ENCODE measurements around the gene ARRDC3.

ARRDC3 gene

DNA sequence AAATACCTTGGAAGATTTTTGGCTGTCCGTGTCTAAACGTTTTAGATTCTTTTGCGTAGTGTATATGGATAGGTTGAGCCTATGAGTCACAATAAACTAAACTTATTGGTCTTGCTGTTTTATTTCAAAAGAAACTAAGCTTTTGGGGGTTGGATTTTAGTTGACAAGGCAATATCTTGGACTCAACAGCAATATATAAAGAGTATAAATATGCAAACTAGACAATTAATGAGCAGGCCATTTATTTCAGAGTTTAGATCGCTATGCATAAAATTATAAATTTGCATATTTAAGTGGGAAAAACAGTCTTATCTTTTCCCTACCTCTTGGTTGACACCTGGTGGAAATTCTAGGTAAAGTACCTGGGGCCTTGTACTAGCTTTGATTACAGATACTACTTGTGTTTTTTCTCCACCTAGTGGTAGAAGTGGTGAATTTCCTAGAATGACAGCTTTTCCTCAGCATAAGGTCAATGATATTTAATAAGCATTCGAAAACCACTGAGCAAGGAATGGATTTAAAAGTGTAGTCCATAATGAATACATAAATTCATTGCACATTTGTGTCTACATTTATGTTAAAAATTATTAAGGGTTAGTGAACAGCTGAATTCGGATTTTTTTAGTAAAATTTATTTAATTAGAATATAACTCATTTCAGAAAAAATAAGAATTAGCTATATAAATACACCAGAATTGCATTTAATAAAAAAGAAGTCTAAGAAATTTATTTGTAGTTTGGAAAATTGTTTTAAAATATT, 1.7 kb upstream of the ARRDC3 start:
- no peak for DNase-seq

DNA sequence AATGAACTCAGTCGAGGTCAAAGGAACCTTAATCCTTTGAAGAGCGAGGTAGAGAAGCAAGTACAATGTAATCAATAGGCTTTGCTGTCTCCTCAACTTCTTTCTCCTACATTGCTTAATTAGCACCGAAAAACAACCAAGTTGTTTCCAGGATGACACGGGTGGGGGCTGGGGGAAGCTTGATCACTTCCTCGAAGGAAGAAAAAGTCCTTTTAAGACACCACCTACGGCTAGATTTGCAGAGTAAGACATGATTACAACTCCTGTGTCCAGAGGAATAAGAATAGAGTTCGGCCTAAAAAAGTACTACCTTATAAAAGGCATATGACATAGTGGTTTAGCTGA, 811 bp upstream of the ARRDC3 start:
- DNase-seq: no peak

DNA sequence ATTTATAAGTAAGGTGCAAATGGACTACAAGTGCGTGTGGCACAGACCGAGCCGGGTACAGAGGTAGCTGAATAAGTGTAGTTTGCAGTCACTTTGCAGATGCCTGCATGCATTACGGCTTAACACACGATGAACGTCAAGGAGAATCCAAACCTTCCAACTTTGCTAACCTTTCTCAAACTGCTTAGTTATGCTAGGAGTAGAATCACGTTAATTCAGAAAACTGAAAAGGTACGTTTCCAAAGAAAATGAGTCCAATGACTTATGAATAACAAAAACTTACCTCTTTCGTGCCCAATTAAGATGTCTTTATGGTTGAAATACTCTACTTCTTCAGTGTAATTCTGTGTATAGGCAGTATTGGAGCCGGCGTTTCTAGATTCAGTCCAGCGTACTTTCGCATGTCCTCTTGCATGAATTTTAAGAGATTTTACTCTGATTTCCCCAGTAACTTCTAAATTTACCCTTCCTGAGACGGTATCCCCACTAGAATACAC, 539 bp downstream of the ARRDC3 start:
- no peak for DNase-seq

DNA sequence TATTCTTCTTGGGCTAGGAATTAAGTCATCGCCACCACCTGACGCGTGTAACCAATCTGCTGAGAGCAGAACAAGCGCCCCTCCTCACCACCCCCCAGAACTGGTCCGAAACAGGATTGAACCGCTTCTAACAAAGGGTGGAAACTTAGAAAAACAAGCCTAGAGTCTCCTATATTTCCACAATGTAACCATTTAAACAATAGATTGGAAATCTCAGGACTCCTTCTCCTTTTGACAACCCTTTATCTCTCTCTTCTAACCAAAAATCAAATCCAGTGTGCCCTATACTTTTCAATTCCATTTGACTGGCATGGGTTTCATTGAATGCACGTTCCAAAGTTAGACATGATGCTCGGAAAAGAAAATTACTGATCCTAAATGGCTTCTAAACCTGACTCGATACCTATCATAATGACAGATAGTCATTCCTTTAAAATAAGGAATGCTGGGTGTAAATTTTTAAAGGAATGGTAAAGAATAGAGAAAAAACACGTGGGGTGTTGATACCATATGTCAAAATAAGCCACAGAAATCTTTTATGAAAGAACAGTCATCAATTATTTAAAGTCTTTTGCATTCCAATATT, 1.2 kb downstream of the ARRDC3 start:
- no peak for DNase-seq

DNA sequence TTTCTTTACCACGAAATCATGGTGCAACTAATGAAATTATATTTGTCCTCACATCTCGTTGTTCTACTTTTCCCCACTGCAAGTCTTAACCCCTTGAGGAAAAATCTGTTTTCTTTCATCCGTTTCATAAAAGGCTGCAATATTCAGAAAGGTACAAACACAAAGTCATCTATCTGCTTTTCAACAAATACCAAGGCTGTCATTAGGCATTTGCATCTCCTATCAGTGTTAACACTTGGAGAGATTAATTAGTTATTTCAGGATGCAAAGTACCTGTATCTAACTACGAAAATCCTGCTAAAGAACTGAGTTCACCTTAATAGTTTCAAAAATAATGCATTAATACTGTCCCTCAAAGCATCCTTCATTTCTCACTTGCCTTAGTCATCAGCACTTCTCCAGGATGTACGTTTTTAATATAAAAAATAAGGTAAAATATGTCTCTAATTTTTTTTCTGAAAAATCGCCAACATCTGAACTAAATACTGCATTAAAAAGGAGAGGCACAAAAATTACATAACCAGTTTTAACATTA, 1.8 kb downstream of the ARRDC3 start:
- no peak for DNase-seq

DNA sequence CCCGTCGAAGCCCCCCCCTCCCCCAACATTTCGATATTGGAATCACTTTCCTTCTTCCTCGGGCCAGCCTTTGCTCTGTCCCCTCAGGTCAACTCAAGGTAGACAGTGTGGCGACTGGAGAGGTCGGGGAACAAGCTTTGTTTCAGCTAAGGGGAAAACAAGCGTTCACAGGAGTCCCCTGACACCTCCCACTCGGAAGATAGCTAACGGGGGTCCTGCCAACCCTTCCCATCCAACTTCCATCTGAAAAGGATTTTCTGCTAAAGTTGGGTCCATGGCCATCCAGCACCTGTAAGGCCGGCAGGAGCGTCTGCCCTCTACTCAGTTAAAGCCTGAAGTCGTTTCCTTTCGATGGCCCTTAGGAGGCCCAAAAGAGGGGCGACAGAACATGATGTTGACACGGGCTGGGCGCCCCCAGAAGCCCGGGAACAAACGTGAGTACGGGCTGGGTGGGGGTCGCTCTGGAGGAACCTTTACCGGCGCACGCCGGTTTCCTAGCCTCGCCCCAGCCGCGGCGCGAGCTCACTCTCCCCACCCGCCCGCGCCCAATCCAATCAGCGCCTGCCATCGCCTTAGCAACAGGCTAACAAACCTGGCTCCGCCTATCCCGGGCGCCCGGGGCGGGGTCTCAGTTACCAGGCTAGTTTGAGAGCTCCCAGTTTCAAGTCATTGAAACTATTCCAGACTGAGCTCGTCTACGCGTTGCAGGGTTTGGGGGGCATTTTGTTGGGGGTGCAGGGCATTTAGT, 2.5 kb downstream of the ARRDC3 start:
- DNase-seq: peak; percentile 83

DNA sequence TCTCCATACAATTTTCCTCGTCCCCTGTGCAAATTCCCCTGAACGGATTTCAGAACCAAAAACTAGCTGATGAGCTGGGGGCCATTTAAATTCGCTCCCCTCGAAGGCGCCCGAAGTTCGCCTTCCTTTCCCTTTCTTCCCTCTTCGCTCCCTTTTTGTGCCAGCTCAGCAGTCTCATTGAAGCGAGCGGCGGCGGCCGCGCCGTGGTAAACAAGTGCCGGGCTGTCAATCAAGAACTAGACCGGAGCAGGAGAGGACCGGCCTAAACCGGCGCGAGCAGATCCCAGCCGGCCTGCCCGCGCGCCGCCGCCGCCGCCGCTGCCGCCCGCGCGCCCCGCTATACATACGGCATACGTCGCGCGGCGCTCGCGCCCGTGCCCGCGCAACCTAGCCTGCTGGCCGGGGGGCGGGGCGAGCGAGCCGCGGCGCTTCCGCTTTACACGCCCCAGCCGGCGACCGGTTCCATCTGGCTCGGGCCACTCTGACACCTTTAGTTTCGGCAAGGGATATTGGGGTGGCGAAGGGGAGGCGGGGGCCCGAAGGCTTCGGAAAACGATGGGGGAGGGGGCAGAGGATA, 3.1 kb downstream of the ARRDC3 start:
- peak; percentile 81 for DNase-seq

DNA sequence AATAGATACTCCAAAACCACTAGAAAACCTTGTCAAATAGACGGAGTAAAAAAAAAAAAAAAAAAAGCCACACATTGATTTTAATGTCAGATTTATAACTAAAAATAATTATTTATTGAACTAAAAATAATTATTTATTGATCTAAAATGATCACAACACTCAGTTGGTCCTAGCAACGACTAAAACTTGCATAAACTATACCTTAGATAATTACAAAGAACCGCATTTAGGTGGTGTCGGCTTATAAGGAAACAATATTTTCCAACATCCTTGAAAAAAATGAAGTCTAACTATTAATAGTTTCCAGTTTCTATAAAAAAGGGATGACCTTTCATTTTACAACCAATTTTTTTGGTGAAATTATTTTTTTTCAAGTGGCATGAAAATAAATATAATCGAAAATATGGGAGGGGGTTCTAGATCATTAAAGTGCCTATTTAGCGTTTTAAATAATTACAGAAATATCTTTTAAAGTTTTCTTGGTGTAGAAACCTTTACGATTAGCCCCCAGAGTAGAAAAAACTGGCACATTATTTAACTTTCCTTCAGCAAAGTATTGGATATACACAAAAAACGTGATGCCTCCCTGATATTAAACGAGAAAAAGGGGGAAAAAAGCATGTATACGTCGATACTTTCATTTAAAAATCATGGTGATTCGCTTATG, 3.7 kb downstream of the ARRDC3 start:
- DNase-seq: no peak

DNA sequence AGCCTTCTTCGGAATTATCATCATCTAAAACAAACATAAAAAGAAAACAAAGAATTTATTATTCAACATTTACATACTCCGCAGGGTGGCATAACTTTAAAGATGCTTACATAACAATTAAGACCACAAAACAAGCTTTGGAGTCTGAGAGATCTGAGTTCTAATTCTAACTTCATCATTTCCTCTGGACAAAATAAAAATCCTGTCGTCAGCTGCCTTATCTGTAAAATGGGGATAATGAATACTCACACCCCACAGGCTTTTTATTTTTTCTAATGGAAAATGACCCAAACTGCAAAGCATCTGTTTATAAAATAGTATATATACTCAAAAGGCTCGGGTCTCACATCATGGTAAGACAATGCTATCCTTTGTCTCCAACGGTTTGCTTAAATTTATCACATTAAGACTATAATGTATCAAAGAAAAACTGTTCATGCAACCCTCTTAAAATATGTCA, 4.3 kb downstream of the ARRDC3 start:
- no peak for DNase-seq

DNA sequence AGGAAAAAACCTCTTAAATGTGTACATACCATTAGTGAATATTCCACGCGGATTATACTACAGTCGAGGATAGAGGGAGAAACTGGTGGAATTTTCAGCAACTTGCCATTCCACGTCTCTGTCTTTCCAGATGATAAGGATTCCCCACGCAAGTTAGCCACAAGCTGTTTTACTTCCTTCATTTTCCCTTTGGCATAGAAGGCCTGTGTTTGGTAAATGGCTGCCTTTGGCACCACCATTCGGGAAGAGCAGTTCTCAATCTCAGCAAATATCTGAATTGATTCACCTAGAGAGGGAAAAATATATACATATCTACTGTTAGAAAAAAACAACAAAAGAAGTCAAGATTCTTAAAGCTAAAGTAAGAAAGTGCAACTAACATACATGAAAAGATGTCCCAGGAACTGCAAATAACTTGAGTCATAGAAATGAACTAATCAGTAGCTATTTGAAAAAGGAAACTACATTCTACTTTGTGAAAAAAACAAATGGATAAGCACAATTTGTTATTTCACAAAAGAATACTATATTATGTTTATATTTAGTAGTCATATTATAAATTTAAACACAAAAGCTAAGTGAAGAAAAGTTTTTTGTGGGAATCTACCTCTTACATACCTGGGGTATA, 8.1 kb downstream of the ARRDC3 start:
- DNase-seq: no peak

DNA sequence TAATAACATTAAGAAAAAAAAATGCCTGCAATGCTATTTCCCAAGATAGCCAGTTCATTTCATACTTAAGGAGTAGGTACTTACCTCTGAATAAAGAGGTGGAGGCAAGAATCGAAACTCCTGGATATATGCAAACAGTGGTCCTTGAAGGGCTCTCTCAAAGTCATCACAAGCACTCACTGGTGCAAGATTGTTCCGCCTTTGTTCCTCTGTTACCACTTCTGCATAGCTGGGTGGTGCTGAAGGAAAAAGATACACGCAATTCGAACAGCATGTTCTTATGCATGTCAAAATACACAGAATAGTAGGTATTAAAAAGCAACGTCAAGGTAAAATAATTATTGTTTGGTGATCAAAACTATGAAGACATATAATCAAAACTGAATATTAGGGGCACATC, 9.5 kb downstream of the ARRDC3 start:
- no peak for DNase-seq

DNA sequence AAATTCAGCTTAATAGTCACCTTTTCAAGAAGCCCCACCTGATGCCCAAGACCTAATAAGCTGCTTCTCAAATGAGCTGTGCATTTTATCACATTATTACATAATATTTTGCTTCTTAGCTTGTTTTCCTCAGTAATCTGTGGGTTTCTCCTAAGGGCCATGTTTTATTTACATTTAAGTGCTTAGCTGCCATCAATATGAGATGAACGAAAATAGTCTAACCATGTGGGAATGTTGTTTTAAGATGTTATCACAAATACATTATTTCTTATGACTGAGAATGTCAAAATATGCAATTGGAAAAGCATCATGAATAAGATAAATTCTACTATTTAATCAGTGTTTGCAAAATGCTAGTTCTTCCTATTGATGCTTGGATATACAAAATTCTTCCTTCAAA, 10.1 kb downstream of the ARRDC3 start:
- no peak for DNase-seq

DNA sequence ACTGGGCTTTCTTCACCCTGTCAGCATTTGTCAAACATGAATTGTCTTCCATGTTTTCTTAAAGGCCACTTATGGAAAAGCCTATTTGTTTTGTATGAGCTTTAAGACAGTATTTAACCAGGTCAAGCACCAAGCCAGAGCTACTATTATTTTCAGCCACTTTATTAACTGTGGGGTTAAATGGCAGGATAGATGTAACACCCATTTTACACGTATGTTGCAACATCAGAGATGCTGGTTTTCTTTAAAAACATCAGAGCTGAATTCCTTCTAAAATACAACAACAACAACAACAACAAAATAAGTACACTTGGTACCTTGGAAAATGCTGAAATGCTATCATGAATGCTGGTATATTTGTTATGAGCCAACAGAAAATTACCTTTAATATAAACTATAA, 13.6 kb downstream of the ARRDC3 start:
- no peak for DNase-seq

DNA sequence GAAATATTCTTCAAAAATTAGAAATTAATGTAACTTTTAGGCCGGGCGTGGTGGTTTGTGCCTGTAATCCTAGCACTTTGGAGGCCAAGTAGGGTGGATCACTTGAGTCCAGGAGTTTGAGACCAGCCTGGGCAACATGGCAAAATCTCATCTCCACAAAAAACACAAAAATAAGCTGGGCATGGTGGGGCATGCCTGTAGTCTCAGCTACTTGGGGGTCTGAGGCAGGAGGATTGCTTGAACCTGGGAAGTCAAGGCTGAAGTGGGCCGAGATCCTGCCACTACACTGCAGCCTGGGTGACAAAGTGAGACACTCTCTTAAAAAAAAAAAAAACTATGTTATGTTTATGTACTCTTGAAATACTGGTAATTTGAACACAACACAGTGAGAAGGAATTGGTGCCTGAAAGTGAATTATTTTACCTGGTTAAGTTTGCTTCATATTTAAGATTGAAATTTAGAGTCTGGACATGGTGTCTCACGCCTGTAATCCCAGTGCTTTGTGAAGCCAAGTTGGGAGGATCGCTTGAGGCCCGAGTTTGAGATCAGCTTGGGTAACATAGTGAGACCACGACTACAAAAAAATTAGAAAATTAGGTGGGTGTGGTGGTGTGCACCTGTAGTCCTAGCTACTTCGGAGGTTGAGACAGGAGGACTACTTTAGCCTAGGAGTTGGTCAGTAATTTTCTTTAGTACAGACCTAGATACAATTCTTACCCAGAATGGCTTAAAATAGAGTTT, 15.0 kb downstream of the ARRDC3 start:
- DNase-seq: no peak

DNA sequence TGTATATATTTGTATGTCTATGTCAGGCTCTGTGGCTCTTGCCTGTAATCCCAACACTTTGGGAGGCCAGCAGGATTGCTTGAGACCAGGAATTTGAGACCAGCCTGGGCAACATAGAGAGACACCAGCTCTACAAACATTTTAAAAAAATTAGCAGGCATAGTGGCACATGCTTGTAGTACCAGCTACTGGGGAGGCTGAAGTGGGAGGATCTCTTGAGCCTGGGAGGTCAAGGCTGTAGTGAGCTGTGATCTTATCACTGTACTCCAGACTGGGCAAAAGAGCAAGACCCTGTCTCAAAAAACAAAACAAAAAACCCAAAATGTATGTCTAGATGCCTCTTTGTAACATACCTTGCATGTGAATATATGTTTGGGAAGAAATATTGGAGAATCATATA, 15.8 kb downstream of the ARRDC3 start:
- no peak for DNase-seq

DNA sequence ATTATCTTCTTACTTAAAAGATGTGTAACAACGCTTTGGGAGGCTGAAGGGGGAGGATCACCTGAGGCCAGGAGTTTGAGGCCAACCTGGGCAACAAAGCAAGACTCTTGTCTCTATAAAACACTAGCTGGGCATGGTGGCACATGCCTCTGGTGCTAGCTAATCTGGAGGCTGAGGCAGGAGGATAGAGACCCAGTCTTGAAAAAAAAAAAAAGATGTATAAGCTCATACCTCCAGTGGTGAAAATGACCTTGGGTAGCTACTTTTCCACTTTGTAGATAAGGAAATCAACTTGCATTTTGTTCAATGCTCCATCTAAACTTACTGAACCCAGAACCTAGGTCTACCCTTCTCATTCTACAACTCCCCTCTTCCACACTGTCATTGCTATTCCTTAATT, 16.6 kb downstream of the ARRDC3 start:
- DNase-seq: no peak

DNA sequence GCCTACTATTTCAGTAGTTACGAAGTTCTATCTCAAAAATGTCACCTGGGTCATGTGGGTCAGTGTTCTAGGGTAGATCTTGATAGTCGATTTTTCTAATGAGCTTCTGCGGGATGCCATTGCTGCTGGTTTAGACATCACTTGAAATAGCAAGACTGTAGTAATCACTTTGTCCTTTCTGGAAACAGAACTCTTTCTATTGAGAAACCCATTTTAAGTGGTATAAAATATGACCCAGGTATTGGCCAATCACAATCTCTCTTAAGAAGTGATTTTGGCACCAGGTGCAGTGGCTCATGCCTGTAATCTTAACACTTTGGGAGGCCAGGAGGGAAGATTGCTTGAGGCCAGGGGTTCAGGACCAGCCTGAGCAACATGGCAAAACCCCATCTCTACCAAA, 17.6 kb downstream of the ARRDC3 start:
- no peak for DNase-seq

DNA sequence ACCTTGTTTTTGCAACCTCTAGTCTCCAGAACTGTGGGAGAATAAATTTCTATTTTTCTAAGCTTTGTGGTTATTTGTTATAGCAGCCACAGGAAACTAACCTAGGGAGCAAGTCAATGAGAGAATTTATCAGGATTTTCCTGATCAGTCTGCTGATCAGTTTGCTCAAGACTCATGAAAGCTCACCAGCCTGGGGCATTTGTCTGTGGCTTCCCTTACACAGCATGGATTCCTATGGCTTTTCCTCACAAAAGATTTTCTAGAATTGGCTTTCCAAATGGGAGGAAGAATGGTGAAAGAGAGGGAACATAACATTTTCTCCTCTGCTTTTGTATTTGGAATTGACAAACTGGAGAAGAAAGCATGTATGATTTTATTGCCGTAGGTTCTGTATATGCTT, 20.2 kb downstream of the ARRDC3 start:
- no peak for DNase-seq

DNA sequence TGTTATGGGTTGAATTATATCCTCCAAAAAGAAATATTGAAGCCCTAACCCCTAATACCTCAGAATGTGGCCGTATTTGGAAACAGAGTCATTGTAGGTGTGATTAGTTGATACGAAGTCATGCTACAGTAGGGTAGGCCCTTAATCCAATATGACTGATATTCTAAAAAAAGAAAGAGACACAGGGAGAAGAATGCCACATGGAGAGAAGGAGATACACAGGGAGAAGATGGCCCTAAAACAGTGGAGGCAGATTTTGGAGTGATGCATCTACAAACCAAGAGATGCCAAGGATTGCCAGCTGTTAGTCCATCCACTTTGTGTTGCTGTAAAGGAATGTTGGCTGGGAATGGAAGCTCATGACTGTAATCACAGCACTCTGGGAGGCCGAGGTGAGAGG, 21.3 kb downstream of the ARRDC3 start:
- no peak for DNase-seq

DNA sequence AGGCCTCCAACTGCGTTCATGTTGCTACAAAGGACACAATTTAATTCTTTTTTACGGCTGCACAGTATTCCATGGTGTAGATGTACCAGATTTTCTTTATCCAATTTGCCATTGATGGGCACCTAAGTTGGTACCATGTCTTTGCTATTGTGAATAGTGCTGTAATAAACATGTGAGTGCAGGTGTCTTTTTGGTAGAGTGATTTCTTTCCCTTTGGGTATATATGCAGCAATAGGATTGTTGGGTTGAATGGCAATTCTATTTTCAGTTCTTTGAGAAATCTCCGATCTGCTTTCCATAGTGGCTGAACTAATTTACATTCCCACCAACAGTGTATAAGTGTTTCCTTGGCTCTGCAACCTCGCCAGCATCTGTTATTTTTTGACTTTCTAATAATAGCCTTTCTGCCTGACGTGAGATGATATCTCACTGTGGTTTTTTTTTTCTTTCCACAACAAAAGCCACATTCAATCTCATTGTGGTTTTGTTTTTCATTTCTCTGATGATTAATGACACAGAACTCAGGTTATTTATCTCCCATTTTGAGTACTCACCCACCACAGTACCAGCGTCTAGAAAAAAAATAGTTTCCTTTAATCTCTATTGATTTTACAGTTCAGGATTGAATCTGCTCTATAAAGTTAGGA, 21.9 kb downstream of the ARRDC3 start:
- no peak for DNase-seq

DNA sequence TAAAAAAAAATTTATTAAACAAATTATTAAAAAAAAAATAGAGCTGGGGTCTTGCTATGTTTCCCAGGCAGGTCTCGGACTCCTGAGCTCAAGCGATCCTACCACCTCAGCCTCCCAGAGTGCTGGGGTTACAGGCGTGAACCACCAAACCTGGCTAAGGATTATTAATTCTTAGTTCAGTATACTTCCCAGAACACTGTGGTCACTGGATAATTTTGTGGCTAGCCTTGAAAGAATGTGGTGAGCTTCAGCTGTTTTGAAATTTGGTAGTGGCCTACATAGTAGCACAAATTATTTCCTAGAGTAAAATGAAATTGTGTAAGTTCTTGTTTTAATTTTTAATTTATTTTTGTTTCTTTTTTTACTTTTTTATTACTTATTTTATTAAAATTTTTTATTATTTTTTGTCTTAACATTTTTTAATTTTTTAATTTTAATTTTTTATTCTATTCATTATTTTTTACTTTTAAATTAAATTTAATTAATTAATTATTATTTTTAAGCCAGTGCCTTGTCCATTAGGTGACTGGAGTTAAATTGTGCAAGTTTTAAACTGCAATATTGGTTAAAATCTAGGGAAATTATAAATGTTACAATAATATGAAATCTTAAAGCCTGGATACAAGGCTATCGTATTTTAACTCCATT, 23.0 kb downstream of the ARRDC3 start:
- no peak for DNase-seq
